Body of pancreas (tissue), 4 donors: ENCODE results near the gene MARK1. TPM values are rescaled to one million over a fixed set of nuclear protein-coding genes. Genes with fewer than 3 reads are reported as not detected.
A peak's percentile ranks its signal among the peaks of the same experiment; 100 is the strongest.

Experiments used
- ATAC-seq: fragments of 150-250 bp; one replicate; pipeline ENCODE4 v1.9.1; 2016
- DNase-seq, 4 donors: peaks; one replicate each; pipeline ENCODE4 v3.0.0-alpha.2; 2019
- H3K27ac ChIP-seq, 4 donors: fragments of 200-600 bp; sonication (generic); 1 replicate in 3 of 4; 2 replicates in 1 of 4; pipeline versions ENCODE4 v1.5.1 to v1.6.1; 2016 to 2019; ENCODE audit warnings: mild to moderate bottlenecking in 1 of 4, mixed read lengths in 1 of 4, moderate library complexity in 1 of 4
- H3K27me3 ChIP-seq, 2 donors: fragments of 200-600 bp; sonication (generic); one replicate each; pipeline ENCODE4 v1.6.0; 2016; ENCODE audit warnings: mild to moderate bottlenecking in 1 of 2
- H3K36me3 ChIP-seq, 2 donors: fragments of 200-600 bp; sonication (generic); replicated peaks in 1 of 2; 2 replicates each; pipeline ENCODE4 v1.5.1; 2016; ENCODE audit warnings: low read depth in 2 of 2; ENCODE audit not compliant: insufficient read depth in 1 of 2
- H3K4me1 ChIP-seq: fragments of 200-600 bp; sonication (generic); one replicate; pipeline ENCODE4 v1.6.0; 2016
- H3K4me3 ChIP-seq, 2 donors: fragments of 200-600 bp; sonication (generic); 1 replicate in 1 of 2; 2 replicates in 1 of 2; pipeline ENCODE4 v1.5.1; 2016 to 2019
- H3K9me3 ChIP-seq, 3 donors: fragments of 200-600 bp; sonication (generic); 1 replicate in 2 of 3; 2 replicates in 1 of 3; pipeline ENCODE4 v1.5.1; 2016
- POLR2A ChIP-seq, 3 donors: fragments of 450-650 bp; IDR thresholded peaks; one replicate each; pipeline ENCODE4 v1.6.1; 2016; ENCODE audit warnings: antibody characterized with exemption in 3 of 3, mild to moderate bottlenecking in 2 of 3
- WGBS, 2 donors: methylation state at CpG; one replicate each; pipeline ENCODE4 v1.1.5; 2017; 5-methylcytosine and 5-hydroxymethylcytosine counted together
- intact Hi-C: fragments of 100-400 bp; cut with DNase I; formaldehyde crosslinking; loops from one replicate; pipeline ENCODE4 v1.15.1; 2023
- total RNA-seq, 2 donors: library from RNA; depleted of rRNA; stranded (reverse); fragments of >200 nt; gene quantifications; one replicate each; pipeline ENCODE4 v1.1.0, GENCODE V29; 2016
- TF ChIP-seq, protein P1 (sequence below), 7 experiments: fragments of 450-650 bp in 4 of 7; fragments of 200-600 bp in 3 of 7; sonication (generic) in 3 of 7; IDR thresholded peaks; one replicate each; pipeline ENCODE4 v1.5.1; 2016 to 2019; ENCODE audit warnings: antibody characterized with exemption in 7 of 7

MARK1 gene
- total RNA-seq, 2 donors from 2014 or later, result 2.1 to 5.3 TPM

DNA sequence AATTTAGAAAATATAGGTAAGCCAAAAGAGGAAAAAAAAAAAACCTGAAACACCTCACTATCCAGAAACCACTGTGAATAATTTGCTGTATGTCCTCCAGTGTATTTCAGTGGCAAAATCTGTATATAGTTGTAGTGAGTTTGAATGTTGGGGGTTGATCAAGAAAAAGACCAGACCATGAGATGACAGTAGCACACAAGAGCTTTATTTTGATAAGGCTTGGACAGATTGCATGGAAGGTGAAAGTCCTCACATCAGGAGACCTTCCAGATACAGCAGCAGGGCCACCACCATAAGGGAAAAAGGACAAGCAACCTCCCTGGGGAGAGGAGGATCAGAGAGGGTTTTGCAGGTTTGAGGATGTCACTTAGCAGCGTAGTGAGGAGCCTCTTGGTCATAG, 146.0 kb downstream of the MARK1 start:
- Histone ChIP-seq H3K4me1 (no peaks in the 10 kb centered on the region), H3K36me3 (no peaks in the 10 kb centered on the region), H3K9me3 (no peaks in the 10 kb centered on the region), H3K4me3 (no peak overlapping the region), H3K27ac (no peak overlapping the region), H3K27me3 (no peaks in the 10 kb centered on the region)
- intact Hi-C loops, result no loop called here
- 85% methylated on average over 1 of the region's 1 CpG for WGBS, 2 donors
- TF ChIP-seq, protein P1, sequence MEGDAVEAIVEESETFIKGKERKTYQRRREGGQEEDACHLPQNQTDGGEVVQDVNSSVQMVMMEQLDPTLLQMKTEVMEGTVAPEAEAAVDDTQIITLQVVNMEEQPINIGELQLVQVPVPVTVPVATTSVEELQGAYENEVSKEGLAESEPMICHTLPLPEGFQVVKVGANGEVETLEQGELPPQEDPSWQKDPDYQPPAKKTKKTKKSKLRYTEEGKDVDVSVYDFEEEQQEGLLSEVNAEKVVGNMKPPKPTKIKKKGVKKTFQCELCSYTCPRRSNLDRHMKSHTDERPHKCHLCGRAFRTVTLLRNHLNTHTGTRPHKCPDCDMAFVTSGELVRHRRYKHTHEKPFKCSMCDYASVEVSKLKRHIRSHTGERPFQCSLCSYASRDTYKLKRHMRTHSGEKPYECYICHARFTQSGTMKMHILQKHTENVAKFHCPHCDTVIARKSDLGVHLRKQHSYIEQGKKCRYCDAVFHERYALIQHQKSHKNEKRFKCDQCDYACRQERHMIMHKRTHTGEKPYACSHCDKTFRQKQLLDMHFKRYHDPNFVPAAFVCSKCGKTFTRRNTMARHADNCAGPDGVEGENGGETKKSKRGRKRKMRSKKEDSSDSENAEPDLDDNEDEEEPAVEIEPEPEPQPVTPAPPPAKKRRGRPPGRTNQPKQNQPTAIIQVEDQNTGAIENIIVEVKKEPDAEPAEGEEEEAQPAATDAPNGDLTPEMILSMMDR (IDR thresholded peaks at IDR 0.05), result no peak
- TF ChIP-seq POLR2A (IDR thresholded peaks at IDR 0.05), result no peak
- no peak for ATAC-seq
- no peak for DNase-seq

DNA sequence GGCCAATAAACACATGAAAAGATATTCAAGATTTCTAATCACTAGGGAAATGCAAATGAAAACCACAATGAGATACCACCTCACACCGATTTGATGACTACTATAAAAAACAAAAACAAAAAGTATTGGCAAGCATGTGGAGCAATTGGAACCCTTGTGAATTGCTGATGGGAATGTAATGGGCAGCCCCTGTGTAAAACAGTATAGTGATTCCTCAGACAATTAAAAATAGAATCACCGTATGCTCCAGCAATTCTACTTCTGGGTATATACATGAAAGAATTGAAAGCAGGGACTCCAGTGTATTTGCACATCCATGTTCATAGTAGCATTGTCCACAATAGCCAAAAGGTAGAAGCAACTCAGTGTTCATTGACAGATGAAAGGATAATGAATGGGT, 149.3 kb downstream of the MARK1 start:
- H3K27me3 ChIP-seq, result no peaks in the 10 kb centered on the region
- no peaks in the 10 kb centered on the region for H3K9me3 ChIP-seq
- WGBS, 2 donors, result 77 to 79% methylated on average over 2 of the region's 2 CpGs
- TF ChIP-seq POLR2A (IDR thresholded peaks at IDR 0.05), result no peak
- TF ChIP-seq, protein P1 (IDR thresholded peaks at IDR 0.05), result no peak
- H3K27ac ChIP-seq, result no peak overlapping the region
- H3K4me1 ChIP-seq, result no peaks in the 10 kb centered on the region
- ATAC-seq (no peak), DNase-seq (no peak)
- no peaks in the 10 kb centered on the region for H3K36me3 ChIP-seq
- no peak overlapping the region for H3K4me3 ChIP-seq
- intact Hi-C loops, result no loop called here

DNA sequence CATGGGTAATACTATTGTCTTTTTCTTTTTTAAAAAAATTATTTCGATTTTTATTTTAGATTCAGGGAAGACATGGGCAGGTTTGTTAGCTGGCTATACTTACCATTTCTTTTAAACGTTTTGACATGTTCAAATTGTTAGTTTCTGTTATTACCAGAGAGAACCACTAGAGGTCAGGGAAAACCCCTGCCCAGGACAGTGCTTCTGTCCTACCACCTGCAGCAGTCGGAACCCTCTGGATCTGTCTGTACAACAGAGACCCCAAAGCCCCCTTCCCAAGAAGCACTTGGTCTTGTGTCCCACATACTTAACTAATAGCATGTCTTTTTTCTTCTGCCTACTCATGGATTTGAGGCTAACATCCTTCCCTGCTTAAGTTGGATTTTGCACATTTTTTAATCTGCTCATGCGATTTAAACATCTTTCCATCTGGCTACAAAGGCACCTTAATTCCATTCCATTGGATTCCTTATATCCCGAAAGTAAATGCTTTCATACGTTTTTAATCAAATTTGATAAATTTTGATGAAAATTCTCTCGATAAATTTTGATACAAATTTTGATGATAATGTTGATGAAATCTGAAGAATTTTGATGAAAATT, 152.2 kb downstream of the MARK1 start:
- H3K4me1 ChIP-seq, result no peaks in the 10 kb centered on the region
- no peak overlapping the region for H3K27ac ChIP-seq
- TF ChIP-seq POLR2A (IDR thresholded peaks at IDR 0.05), result no peak
- TF ChIP-seq, protein P1 (IDR thresholded peaks at IDR 0.05), result peak; percentile 52 to 80 (median 72)
- intact Hi-C loops, result loop anchor here (5.0 kb wide), 1 partner anchor 97 kb away; no protein-coding TSS in a partner anchor
- H3K27me3 ChIP-seq, result no peaks in the 10 kb centered on the region
- no peaks in the 10 kb centered on the region for H3K36me3 ChIP-seq
- H3K4me3 ChIP-seq, result no peak overlapping the region
- WGBS, 2 donors, result 16 to 17% methylated on average over 7 of the region's 7 CpGs
- no peaks in the 10 kb centered on the region for H3K9me3 ChIP-seq
- ATAC-seq (peak; percentile 74), DNase-seq (peak; percentile 27 to 41 (median 31))

DNA sequence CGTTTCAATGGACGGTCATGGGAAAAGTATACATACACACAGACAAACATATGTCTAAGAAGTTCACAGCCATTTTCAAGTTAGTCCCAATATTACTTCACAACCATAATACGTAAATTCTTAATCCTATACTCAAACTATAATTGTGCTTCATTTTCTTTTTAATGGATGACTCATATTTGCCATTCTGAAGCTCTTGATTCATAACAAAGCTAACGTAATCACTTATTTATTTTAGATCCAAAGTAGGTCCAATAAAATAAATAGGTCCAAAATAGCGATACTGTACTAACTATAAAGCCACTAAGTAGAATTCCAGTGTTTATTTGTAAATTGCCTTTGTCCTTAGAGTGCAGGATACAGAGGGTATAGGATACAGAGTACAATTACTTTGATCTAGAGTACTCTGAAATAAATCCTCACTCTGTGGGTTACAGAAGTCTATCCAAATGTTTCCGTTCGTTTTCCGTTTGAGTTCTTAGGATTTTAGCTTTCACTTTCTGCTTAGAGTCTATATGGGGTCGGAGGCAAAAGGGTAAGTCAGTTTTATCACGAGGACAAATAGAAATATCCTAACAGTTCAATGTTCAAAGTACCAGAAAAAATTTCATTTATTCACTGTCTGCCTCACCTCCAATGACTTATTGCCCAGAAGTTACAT, 153.4 kb downstream of the MARK1 start:
- Histone ChIP-seq H3K36me3 (no peaks in the 10 kb centered on the region), H3K27ac (no peak overlapping the region), H3K27me3 (no peaks in the 10 kb centered on the region), H3K9me3 (no peaks in the 10 kb centered on the region), H3K4me3 (no peak overlapping the region), H3K4me1 (no peaks in the 10 kb centered on the region)
- no peak for DNase-seq
- no peak for TF ChIP-seq POLR2A (IDR thresholded peaks at IDR 0.05)
- TF ChIP-seq, protein P1 (IDR thresholded peaks at IDR 0.05), result no peak
- 62 to 67% methylated on average over 10 of the region's 10 CpGs for WGBS, 2 donors
- intact Hi-C loops, result loop anchor here (5.0 kb wide), 1 partner anchor 96 kb away; no protein-coding TSS in a partner anchor
- ATAC-seq, result no peak
